Mammary epithelial cell (primary cell): ENCODE measurements around the gene ADGRD1.

Experiments
- EZH2 ChIP-seq: IDR thresholded peaks from 2 replicates; pipeline ENCODE4 v1.6.1; 2012; ENCODE audit warnings: low read length, inconsistent platforms, borderline replicate concordance
- TF ChIP-seq, protein P1 (sequence below), 2 donors: IDR thresholded peaks in 1 of 2; conservative IDR thresholded peaks in 1 of 2; 2 replicates each; pipeline ENCODE4 v1.5.1; 2011 to 2012; ENCODE audit warnings: inconsistent platforms in 2 of 2, low read length in 2 of 2, mild to moderate bottlenecking in 2 of 2, control low read depth in 1 of 2, low read depth in 1 of 2; ENCODE audit not compliant: insufficient read depth in 1 of 2; ENCODE audit errors: extremely low read depth in 1 of 2

DNA sequence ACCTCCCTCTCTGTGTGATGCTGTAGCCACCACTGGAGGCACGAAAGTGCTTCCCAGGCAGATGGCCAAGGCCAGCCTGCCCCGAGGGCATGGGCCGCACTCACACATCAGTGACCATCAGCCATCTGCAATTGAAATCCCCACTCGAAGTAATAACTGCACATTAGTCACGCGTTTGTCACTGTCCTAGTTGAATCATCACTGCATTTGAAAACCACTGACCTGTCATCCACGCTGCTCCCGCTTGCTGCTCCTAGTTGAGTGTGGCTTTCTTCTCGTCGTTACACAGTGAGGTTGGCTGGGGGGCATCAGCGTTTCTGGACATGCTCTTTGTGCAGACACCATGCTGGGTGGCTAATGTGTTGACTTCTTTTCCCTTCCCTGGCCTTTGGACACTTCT lies 176.1 kb downstream of the ADGRD1 start:
- TF ChIP-seq, protein P1, sequence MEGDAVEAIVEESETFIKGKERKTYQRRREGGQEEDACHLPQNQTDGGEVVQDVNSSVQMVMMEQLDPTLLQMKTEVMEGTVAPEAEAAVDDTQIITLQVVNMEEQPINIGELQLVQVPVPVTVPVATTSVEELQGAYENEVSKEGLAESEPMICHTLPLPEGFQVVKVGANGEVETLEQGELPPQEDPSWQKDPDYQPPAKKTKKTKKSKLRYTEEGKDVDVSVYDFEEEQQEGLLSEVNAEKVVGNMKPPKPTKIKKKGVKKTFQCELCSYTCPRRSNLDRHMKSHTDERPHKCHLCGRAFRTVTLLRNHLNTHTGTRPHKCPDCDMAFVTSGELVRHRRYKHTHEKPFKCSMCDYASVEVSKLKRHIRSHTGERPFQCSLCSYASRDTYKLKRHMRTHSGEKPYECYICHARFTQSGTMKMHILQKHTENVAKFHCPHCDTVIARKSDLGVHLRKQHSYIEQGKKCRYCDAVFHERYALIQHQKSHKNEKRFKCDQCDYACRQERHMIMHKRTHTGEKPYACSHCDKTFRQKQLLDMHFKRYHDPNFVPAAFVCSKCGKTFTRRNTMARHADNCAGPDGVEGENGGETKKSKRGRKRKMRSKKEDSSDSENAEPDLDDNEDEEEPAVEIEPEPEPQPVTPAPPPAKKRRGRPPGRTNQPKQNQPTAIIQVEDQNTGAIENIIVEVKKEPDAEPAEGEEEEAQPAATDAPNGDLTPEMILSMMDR (conservative IDR thresholded peaks at IDR 0.05 in 1 of 2, IDR thresholded peaks at IDR 0.05 in 1 of 2; ENCODE audit: extremely low read depth in 1 of 2, insufficient read depth in 1 of 2, low read depth in 1 of 2, low read length in 2 of 2) = no peak
- TF ChIP-seq EZH2 = no peak
